GM18951 (cell line): ENCODE results near the gene CDHR2.

Experiments
- POLR2A ChIP-seq: IDR thresholded peaks from 4 replicates; pipeline ENCODE4 v1.6.1; 2011; ENCODE audit warnings: mild to moderate bottlenecking; ENCODE audit not compliant: insufficient read length, insufficient read depth; ENCODE audit errors: extremely low read depth
- in situ Hi-C: fragments of 300-500 bp; cut with MboI; formaldehyde crosslinking; loops from one replicate; pipeline ENCODE4 v1.12.0; 2022; ENCODE audit warnings: low sequenced_read_pairs, mixed read lengths, inconsistent platforms; ENCODE audit not compliant: unreplicated experiment

Gene CDHR2

DNA sequence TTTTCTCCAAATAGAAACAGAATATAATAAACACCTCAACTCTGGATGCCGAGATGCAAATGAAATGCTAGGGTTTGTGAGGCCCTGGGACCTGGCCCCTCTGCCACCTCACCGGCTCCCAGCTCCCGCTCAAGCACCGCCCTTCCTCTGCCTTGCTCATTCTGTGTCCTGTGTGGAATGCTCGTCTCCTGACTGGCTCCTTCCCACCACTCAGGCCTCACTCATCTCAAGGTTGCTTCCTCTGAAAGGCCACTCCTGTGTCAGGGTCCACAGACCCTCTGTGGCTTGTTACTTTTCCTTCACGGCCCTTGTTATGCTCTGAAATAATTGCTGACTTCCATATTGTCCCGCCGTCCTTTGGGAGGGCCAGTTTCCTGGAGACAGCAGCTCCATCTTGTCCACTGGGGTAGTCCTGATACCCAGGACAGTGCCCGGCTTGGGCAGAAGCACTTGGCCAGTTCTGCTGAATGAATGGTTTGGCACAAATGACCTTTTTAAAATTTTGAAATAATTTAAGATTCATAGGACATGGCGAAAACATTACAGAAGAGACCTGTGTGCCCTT lies 27.4 kb upstream of the CDHR2 start:
- in situ Hi-C loops = no loop called here
- no peak for TF ChIP-seq POLR2A

DNA sequence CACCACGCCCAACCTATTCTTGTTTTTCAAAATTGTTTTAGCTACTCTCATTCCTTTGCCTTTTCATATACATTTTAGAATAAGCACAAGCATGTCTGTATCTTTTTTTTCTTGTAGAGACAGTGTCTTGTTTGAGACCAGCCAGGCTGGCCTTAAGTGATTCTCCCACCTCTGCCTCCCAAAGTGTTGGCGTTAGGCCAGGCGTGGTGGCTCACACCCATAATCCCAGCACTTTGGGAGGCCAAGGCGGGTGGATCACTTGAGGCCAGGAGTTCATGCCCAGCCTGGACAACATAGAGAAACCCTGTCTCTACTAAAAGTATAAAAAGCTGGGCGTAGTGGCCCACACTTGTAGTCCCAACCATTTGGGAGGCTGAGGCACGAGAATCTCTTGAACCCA lies 25.0 kb upstream of the CDHR2 start:
- in situ Hi-C loops = no loop called here
- no peak for TF ChIP-seq POLR2A

DNA sequence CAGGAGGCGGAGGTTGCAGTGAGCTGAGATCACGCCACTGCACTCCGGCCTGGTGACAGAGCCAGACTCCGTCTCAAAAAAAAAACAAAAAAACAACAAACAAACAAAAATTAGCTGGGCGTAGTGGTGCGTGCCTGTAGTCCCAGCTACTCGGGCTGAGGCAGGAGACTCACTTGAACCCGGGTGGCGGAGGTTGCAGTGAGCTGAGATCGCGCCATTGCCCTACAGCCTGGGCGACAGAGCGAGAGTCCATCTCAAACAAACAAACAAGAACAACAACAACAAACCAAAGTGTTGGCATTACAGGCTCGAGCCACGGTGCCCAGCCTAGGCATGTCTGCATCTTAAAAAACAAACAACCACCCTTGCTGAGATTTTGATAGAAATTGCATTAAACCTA lies 24.2 kb upstream of the CDHR2 start:
- in situ Hi-C loops = no loop called here
- no peak for TF ChIP-seq POLR2A

DNA sequence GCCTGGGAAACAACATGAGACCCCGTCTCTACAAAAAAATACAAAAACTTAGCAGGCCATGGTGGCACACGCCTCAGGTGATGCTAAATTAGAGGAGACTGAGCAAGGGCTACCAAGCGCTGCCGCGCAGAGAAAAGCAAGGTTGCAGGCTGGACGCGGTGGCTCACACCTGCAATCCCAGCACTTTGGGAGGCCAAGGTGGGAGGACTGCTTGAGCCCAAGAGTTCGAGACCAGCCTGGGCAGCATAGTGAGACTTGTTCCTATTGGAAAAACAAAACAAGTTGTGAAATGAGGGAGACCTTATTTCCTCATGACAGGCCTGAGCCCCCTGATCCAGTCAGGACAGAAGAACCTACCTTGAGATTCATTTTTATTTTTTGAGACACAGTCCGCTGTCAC lies 23.5 kb upstream of the CDHR2 start:
- in situ Hi-C loops = no loop called here
- TF ChIP-seq POLR2A = no peak

DNA sequence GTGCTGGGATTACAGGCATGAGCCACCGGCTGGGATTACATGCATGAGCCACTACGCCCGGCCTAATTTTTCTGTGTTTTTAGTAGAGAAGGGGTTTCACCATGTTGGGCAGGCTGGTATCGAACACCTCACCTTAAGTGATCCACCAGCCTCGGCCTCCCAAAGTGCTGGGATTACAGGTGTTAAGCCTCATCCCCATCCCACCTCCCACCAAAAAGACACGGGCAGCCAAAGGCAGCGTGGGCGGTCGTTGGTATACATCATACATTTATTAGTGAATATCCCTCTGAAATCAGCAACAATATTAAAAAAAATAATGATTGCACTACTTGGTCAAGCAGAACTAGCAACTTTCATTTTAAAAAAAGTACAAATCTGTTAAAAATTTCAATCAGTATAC lies 22.7 kb upstream of the CDHR2 start:
- in situ Hi-C loops = no loop called here
- no peak for TF ChIP-seq POLR2A

DNA sequence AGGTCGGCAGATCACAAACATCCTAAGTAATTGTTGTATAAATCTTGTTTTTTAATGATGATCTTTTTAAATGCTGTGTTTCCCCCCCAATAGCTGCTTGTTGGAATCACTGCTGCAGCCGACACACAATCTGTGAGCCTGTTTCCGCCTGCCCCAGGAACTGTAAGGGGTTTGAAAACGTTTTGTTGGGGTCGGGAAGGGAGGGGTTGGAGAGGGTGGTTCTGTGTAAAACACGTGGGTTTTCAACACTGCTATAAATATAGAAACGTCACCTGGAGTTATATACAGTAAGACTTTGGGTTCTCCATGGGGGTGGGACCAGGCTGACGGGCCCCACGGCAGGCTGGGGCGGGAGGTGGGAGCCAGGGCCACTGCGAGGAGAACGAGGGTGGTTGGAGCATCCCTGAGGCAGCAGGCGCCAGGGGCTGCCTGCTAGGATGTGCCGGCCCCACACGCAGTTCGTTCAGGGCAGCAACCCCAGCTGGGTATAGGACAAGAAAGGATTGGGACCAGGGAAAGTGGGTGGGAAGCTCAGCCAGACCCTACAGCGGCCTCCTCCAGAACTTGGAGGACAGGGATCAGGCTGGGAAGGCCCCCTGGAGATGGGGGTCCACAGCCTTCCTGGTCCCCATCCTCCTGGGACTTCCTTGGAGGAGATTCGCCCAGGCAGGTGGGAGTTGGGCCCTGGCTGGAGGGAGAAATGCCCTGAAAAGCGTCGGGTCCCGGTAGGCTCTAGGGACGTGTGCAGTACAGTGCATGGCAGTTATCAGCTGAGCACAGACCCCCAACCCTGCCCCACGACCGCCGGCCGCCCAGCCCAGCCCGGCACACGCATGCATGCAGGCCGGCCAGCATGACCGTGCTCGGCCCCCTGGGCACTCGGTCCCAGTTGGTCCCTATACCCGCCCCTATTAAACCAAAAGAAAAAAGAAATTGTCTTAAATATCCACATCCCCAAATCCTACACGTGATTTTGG lies 21.6 kb upstream of the CDHR2 start:
- in situ Hi-C loops = no loop called here
- TF ChIP-seq POLR2A = no peak

DNA sequence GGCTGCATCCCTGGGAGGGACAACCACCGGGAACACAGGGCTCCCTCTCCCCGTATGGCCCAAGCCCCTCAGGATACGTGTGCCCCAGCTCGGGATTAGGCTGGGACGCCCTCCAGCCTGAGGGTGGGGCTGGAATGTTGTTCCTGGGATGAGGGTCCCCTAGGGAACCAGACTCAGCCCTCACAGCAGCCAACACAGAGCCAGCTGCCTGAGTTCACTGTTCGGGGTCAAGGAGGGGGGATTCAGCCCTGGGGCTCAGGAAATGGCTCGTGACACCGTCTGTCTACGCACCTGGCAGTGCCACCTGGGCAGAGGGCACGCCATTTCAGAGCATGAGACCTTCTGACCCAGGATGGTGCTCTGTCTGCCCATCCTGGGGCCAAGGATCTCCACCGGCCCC lies 20.8 kb upstream of the CDHR2 start:
- in situ Hi-C loops = no loop called here
- no peak for TF ChIP-seq POLR2A

DNA sequence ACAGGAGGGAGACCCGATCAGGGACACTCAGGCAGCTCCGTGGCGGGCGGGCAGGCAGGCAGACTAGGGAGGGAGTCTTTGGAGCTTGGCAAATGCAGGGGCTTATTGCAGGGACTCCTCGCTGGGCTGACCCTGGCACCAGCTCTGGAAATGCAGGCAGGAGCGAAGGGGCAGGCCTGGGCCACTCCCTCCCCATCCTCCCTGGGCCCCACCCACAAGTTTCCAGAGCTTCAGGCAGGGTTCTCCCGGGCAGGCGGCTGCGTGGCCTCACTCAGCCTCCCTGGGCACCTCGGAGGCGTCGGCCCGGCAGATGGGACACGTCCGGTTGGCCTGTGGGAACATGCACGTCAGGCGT lies 20.4 kb upstream of the CDHR2 start:
- TF ChIP-seq POLR2A = no peak
- in situ Hi-C loops = no loop called here

DNA sequence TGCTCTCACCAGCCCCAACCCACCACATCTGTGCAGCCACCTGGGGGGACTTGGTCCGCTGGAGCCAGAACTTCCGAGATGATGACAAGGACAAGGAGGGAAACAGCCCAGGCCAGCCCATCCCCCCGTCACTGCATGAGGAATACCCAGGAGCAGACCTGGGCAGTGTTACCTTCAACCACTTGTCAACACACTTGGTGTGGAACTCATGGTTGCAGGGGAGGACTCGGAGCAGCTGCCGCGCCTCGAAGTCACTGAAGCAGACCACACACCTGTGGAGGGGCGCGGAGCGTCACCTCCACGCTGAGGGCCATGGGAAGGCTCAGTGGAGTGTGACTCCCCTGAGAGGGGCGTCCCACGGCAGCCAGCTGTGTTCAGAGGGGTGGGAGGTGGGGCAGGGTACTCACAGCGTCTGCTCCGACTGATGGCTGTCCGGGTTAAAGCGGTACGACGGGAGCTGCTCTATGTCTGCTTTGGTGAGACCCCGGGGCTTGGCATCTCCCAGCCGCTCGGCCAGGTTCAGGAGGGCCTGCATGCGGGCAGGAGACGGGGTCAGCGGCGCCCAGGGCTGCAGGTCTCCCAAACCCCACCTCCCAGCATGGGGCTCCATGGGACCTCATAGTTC lies 19.9 kb upstream of the CDHR2 start:
- in situ Hi-C loops = no loop called here

DNA sequence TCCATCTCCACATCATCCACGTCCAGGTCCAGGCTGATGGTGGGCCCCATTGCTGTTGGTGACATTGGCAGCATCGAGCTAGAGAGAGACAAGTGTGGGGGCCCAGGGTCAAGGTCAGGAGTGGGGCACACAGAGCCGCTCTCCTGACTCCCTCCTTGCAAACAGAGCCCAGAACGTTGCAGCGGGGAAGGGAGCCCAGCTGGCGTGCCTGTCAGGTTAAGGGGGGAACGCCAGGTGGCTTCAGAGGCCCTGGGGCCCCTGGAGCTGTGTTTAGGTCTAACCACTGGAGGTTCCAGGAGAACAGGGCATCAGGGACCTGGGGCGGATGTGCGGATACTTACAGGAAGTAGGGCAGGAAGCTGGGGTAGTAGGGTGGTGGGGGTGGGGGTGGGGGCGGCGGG lies 19.4 kb upstream of the CDHR2 start:
- in situ Hi-C loops = no loop called here

More for the DNA sequence above, 19.9 kb upstream of the CDHR2 start:
- no peak for TF ChIP-seq POLR2A

DNA sequence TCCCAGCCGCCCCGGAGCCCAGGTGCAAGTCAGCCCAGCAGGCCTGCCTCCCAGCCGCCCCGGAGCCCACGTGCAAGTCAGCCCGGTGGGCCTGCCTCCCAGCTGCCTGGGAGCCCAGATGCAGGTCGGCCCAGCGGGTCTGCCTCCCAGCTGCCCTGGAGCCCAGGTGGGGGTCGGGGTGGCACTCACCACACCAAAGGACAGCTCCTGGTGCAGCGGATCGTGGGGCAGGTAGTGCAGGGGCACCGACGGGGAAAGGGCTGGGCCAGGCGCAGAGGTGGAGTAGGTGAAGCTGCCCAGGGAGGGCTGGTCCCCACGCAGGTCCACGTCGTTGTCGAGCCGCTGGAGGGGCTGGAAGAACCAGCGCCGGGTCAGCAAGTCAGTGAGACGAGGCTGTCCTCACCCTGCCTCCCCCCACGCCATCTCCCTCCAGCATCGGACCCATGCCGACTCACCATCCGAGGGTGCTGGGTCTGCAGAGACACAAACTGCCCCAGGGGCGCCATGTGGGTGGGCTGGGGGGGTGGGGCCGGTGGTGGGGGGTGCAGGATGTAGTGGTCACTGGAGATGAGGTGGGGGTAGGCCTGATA lies 18.7 kb upstream of the CDHR2 start:
- TF ChIP-seq POLR2A = no peak
- in situ Hi-C loops = no loop called here

More for the DNA sequence above, 19.4 kb upstream of the CDHR2 start:
- TF ChIP-seq POLR2A = no peak

DNA sequence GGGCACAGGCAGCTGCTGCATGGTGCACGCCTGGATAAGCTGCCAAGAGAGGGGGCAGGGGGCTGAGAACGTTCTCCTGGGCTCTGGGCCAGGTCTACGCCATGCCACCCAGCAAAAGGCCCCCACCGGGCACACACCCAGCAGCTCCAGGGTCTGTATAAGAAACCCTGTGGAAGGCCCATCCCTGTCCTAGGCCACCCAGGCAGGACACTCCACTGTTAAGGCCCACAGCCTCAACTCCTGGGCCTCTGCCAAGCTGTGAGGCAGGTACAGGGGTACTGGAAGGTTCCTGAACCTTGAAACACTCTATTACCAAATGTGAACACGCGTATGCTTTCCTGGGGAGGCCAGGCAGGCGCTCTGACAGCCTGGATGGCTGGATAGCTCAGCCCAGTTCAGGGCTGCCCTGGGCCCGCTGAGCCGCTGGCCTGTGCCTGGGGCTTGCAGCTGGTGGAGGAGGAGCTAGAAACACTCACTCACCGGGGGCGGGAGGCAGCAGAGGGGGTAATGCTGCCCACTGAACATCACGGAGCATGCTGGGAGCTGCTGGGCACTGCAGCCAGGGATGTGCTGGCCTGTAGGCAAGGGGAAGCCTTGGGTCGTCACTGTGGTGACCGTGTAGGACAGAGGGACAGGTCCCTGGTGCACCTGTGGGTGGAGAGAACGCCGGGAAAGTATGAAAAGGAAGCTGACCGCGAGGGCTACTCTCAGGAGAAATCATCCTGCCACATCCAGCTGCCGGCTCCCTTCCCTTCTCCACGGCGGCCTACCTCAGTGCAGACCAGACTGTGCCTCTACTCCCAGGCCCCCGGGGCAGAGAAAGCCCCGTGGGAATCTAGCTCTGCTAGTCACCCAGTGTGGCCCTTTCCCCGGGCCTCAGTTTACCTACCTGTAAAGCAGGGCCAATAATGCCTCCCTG lies 17.9 kb upstream of the CDHR2 start:
- no peak for TF ChIP-seq POLR2A
- in situ Hi-C loops = no loop called here
